ENCODE results near the gene TLE4.

TLE4 gene

DNA sequence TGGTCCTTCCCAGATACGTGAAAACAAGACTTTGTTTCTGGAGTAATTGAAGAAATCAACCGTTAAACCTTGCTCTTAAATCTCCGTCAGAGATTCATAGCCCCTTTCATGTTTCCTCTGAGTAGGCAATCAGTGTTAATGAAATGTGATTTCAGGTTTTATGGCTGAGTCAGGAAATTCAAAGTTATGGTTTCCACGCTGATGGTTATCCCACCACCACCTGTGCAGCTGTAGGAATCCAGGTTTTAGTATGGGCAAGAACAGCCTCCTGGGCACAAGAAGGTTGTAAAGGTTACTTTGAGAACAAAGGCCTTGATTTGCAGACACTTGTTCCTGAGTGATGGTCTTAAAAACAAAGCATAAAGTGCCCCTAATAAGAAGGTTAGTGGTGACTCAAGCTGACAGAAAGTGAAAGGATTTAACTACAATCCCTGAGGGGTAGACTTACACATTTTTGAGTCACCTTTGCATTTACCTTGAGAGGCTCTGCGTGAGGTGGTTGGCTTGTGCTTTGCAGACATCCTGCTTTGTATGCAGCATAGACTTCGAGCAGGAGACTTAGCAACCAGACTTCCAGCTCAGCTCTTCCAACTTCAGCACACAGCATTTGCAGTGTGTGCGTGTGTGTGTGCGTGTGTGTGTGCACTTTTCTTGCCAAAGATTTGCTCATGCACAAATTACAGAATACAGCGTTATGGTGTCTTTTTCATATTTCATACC is 159.6 kb downstream of the TLE4 start:
- H3K27me3 ChIP-seq (ENCODE audit: insufficient read depth, poor library complexity, severe bottlenecking): no peaks in the 10 kb centered on the region
- TF ChIP-seq GABPA (IDR thresholded peaks at IDR 0.05; ENCODE audit: low read depth) (no peak), SPI1 (IDR thresholded peaks at IDR 0.05; ENCODE audit: borderline replicate concordance, low read depth) (no peak), POLR2AphosphoS5 (IDR thresholded peaks at IDR 0.05; ENCODE audit: low read depth) (no peak)
- TF ChIP-seq, protein P1, sequence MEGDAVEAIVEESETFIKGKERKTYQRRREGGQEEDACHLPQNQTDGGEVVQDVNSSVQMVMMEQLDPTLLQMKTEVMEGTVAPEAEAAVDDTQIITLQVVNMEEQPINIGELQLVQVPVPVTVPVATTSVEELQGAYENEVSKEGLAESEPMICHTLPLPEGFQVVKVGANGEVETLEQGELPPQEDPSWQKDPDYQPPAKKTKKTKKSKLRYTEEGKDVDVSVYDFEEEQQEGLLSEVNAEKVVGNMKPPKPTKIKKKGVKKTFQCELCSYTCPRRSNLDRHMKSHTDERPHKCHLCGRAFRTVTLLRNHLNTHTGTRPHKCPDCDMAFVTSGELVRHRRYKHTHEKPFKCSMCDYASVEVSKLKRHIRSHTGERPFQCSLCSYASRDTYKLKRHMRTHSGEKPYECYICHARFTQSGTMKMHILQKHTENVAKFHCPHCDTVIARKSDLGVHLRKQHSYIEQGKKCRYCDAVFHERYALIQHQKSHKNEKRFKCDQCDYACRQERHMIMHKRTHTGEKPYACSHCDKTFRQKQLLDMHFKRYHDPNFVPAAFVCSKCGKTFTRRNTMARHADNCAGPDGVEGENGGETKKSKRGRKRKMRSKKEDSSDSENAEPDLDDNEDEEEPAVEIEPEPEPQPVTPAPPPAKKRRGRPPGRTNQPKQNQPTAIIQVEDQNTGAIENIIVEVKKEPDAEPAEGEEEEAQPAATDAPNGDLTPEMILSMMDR (IDR thresholded peaks at IDR 0.05; ENCODE audit: insufficient read depth, low read length): no peak
- TF ChIP-seq, protein P2, sequence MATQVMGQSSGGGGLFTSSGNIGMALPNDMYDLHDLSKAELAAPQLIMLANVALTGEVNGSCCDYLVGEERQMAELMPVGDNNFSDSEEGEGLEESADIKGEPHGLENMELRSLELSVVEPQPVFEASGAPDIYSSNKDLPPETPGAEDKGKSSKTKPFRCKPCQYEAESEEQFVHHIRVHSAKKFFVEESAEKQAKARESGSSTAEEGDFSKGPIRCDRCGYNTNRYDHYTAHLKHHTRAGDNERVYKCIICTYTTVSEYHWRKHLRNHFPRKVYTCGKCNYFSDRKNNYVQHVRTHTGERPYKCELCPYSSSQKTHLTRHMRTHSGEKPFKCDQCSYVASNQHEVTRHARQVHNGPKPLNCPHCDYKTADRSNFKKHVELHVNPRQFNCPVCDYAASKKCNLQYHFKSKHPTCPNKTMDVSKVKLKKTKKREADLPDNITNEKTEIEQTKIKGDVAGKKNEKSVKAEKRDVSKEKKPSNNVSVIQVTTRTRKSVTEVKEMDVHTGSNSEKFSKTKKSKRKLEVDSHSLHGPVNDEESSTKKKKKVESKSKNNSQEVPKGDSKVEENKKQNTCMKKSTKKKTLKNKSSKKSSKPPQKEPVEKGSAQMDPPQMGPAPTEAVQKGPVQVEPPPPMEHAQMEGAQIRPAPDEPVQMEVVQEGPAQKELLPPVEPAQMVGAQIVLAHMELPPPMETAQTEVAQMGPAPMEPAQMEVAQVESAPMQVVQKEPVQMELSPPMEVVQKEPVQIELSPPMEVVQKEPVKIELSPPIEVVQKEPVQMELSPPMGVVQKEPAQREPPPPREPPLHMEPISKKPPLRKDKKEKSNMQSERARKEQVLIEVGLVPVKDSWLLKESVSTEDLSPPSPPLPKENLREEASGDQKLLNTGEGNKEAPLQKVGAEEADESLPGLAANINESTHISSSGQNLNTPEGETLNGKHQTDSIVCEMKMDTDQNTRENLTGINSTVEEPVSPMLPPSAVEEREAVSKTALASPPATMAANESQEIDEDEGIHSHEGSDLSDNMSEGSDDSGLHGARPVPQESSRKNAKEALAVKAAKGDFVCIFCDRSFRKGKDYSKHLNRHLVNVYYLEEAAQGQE (IDR thresholded peaks at IDR 0.05; ENCODE audit: insufficient replicate concordance, low read depth): no peak
- H3K4me3 ChIP-seq (replicated peaks; ENCODE audit: insufficient read depth, low read length): no peak overlapping the region
- no peak overlapping the region for H3K27ac ChIP-seq (replicated peaks)
- DNase-seq (ENCODE audit: low read depth in 1 of 2, low spot score in 1 of 2): no peak

DNA sequence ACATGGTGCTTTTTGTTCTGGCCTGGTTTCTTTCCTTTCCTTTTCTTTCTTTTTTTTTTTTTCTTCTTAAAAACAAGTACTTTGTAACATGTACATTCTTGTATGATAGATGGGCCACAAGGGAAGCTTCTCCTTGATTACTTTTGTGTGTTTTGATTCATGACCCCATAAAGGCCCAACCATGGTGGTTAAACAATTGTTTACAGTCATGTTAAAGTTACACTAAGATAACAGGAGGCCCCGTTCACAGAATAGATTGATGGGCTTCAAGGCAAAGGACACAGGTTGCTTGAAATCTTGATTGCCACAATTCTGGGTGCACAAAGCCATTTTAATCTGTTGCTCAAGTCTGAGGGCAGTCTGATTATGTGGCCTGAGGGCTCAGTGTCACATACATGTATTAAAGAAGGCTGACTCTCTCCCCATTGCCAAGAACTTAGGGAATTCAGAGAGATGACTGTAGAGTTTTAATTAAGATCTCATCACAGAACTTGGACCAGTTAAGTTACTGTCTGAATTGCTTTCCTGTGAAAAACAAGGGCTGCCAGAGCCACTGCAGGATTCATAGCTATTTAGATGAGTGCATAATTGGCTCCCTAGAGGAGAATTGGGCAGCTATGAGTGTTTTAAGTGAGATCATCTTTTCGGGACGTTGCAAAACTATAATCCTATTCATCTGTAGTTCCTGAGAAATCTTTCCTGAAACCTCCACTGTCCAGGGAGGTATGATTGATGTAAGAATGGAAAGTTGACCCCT is 163.4 kb downstream of the TLE4 start:
- Histone ChIP-seq H3K27me3 (ENCODE audit: insufficient read depth, poor library complexity, severe bottlenecking) (no peaks in the 10 kb centered on the region), H3K27ac (replicated peaks) (no peak overlapping the region), H3K4me3 (replicated peaks; ENCODE audit: insufficient read depth, low read length) (no peak overlapping the region)
- TF ChIP-seq, protein P1 (IDR thresholded peaks at IDR 0.05; ENCODE audit: insufficient read depth, low read length): no peak
- TF ChIP-seq, protein P2 (IDR thresholded peaks at IDR 0.05; ENCODE audit: insufficient replicate concordance, low read depth): no peak
- TF ChIP-seq GABPA (IDR thresholded peaks at IDR 0.05; ENCODE audit: low read depth) (no peak), SPI1 (IDR thresholded peaks at IDR 0.05; ENCODE audit: borderline replicate concordance, low read depth) (no peak), POLR2AphosphoS5 (IDR thresholded peaks at IDR 0.05; ENCODE audit: low read depth) (no peak)
- DNase-seq (ENCODE audit: low read depth in 1 of 2, low spot score in 1 of 2): no peak

DNA sequence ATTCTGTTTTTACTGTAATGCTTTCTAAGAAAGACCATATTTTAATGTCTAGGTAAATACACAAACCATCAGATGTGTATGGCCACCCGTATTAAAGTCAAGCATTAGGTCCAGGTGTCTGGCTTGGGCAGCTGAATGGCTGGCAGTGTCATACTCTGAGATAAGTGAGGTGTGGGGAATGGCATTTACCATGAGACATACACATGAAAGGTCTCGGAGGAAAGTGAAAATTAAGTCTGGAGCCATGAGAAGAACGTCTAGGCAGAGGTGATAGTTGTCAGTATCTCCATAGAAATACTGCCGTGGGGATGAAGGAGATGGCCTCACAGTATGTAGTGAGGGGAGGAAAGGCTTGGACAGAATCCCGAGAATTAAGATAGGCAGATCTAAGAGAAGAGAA is 164.3 kb downstream of the TLE4 start:
- H3K27me3 ChIP-seq (ENCODE audit: insufficient read depth, poor library complexity, severe bottlenecking): no peaks in the 10 kb centered on the region
- no peak overlapping the region for H3K4me3 ChIP-seq (replicated peaks; ENCODE audit: insufficient read depth, low read length)
- TF ChIP-seq, protein P2 (IDR thresholded peaks at IDR 0.05; ENCODE audit: insufficient replicate concordance, low read depth): no peak
- TF ChIP-seq, protein P1 (IDR thresholded peaks at IDR 0.05; ENCODE audit: insufficient read depth, low read length): no peak
- TF ChIP-seq GABPA (IDR thresholded peaks at IDR 0.05; ENCODE audit: low read depth) (no peak), POLR2AphosphoS5 (IDR thresholded peaks at IDR 0.05; ENCODE audit: low read depth) (no peak), SPI1 (IDR thresholded peaks at IDR 0.05; ENCODE audit: borderline replicate concordance, low read depth) (no peak)
- no peak for DNase-seq (ENCODE audit: low read depth in 1 of 2, low spot score in 1 of 2)
- no peak overlapping the region for H3K27ac ChIP-seq (replicated peaks)

Data from HL-60 (cell line).